ENCODE measurements around the gene ADAMTS9. TPM values are rescaled to one million over a fixed set of nuclear protein-coding genes. Genes with fewer than 3 reads are reported as not detected.

Gene ADAMTS9
- total and polyA plus RNA-seq, 9 of the 15 experiments (the other 6 are each of a cell fraction or from before 2014, with no cell fraction given) = 0.05 to 0.32 (median 0.13) TPM; not detected in 2

DNA sequence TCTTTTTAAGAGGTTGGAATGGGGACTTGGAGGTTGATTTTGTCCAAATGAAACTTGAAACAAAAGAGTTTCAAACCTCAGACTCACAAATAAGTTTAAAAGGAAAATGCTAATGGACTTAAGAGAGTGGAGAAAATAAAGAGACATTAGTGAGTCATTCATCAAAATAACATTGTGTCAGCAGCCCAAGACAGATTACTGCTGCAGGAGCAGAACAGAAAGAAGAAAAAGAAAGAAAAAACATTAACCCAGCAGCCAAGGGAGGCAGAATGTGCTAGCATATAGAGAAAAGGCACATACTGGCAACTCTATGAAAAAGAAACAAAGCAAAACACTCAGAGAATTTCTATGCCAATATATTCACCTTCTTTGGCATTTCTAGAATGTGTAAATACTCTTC lies 42.6 kb downstream of the ADAMTS9 start:
- Histone ChIP-seq H3K9ac (ENCODE audit: insufficient read depth in 1 of 2, low read depth in 2 of 2, low read length in 2 of 2) (no peak overlapping the region), H3K79me2 (ENCODE audit: control insufficient read depth, insufficient read depth, low read length) (no peaks in the 10 kb centered on the region), H3K4me3 (no peak overlapping the region), H4K20me1 (replicated peaks; ENCODE audit: control insufficient read depth, insufficient read depth, low read length) (no peaks in the 10 kb centered on the region), H3K9me1 (ENCODE audit: control insufficient read depth, insufficient read depth, low read length) (no peaks in the 10 kb centered on the region), H3K27me3 (ENCODE audit: control insufficient read depth in 2 of 2, insufficient read depth in 2 of 2, low read length in 2 of 2) (no peaks in the 10 kb centered on the region; a peak in 1 of 5 replicates), H3K27ac (ENCODE audit: extremely low read depth, low read depth, low read length) (no peak overlapping the region), H2AFZ (ENCODE audit: low read depth, low read length) (no peak overlapping the region), H3K9me3 (replicated peaks; ENCODE audit: control insufficient read depth, insufficient read depth, low read depth, low read length) (no peaks in the 10 kb centered on the region), H3K36me3 (ENCODE audit: control insufficient read depth, insufficient read depth, low read length) (no peaks in the 10 kb centered on the region), H3K4me1 (replicated peaks in 1 of 2; ENCODE audit: control insufficient read depth in 2 of 2, insufficient read depth in 2 of 2, low read length in 2 of 2) (no peaks in the 10 kb centered on the region), H3K4me2 (ENCODE audit: insufficient read depth, low read length) (no peak overlapping the region)
- DNase-seq (ENCODE audit: extremely low read depth in 1 of 4, low spot score in 3 of 4) = no peak
- ATAC-seq = no peak
- in situ Hi-C loops (cut with MboI) = no loop called here
- CTCF ChIA-PET (ENCODE audit: low intra/inter-chr PET ratio) = no interaction called here
- POLR2A ChIA-PET = no interaction called here
- TF ChIP-seq, protein P1, sequence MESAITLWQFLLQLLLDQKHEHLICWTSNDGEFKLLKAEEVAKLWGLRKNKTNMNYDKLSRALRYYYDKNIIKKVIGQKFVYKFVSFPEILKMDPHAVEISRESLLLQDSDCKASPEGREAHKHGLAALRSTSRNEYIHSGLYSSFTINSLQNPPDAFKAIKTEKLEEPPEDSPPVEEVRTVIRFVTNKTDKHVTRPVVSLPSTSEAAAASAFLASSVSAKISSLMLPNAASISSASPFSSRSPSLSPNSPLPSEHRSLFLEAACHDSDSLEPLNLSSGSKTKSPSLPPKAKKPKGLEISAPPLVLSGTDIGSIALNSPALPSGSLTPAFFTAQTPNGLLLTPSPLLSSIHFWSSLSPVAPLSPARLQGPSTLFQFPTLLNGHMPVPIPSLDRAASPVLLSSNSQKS (CRISPR knock-in tag; IDR thresholded peaks at IDR 0.05) = no peak
- TF ChIP-seq ZNF217 (CRISPR knock-in tag; IDR thresholded peaks at IDR 0.05) = no peak
- no peak for TF ChIP-seq GTF2F1 (IDR thresholded peaks at IDR 0.05; ENCODE audit: low read depth, low read length)
- no peak for TF ChIP-seq NR4A1 (CRISPR knock-in tag; IDR thresholded peaks at IDR 0.05)
- TF ChIP-seq NR4A1 (tag; IDR thresholded peaks at IDR 0.05) = no peak
- no peak for TF ChIP-seq ZNF668 (CRISPR knock-in tag; IDR thresholded peaks at IDR 0.05)
- TF ChIP-seq MEF2D (tag; conservative IDR thresholded peaks at IDR 0.05; ENCODE audit: low read depth) = no peak
- TF ChIP-seq OTX1 (CRISPR knock-in tag; IDR thresholded peaks at IDR 0.05) = no peak
- TF ChIP-seq PKNOX1 (IDR thresholded peaks at IDR 0.05) = no peak
- TF ChIP-seq, protein P2, sequence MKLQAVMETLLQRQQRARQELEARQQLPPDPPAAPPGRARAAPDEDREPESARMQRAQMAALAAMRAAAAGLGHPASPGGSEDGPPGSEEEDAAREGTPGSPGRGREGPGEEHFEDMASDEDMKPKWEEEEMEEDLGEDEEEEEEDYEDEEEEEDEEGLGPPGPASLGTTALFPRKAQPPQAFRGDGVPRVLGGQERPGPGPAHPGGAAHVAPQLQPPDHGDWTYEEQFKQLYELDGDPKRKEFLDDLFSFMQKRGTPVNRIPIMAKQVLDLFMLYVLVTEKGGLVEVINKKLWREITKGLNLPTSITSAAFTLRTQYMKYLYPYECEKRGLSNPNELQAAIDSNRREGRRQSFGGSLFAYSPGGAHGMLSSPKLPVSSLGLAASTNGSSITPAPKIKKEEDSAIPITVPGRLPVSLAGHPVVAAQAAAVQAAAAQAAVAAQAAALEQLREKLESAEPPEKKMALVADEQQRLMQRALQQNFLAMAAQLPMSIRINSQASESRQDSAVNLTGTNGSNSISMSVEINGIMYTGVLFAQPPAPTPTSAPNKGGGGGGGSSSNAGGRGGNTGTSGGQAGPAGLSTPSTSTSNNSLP (IDR thresholded peaks at IDR 0.05; ENCODE audit: borderline replicate concordance, low read depth, low read length) = no peak
- no peak for TF ChIP-seq RUNX1 (IDR thresholded peaks at IDR 0.05; ENCODE audit: low read depth)
- TF ChIP-seq NCOA6 (IDR thresholded peaks at IDR 0.05) = no peak
- no peak for TF ChIP-seq VEZF1 (CRISPR knock-in tag; IDR thresholded peaks at IDR 0.05)
- TF ChIP-seq BDP1 (IDR thresholded peaks at IDR 0.05; ENCODE audit: insufficient read depth, insufficient read length) = no peak
- TF ChIP-seq MAFG (tag; conservative IDR thresholded peaks at IDR 0.05) = no peak
- TF ChIP-seq RFX1 (IDR thresholded peaks at IDR 0.05) = no peak
- no peak for TF ChIP-seq ELF1 (tag; IDR thresholded peaks at IDR 0.05)
- TF ChIP-seq DEAF1 (CRISPR knock-in tag; IDR thresholded peaks at IDR 0.05) = no peak
- no peak for TF ChIP-seq FOXA1 (IDR thresholded peaks at IDR 0.05; ENCODE audit: borderline replicate concordance)
- BruUV-seq (replicated peaks) = no TSS peak
- FAIRE-seq = no peak
- intact Hi-C loops (cut with micrococcal nuclease) = no loop called here

Measured in K562 (cell line).